HG03095 (cell line): Measurements from ENCODE around the gene TAF5L.
"Not testable (repeated sequence)": the region's sequence is repeated elsewhere in the genome, so short reads cannot be mapped to it uniquely, and the experiment has no call there.

Experiments used
- ATAC-seq: cut with Tn5 transposase; IDR thresholded peaks from one replicate; pipeline ENCODE4 v1.9.1; 2021; ENCODE audit warnings: moderate library complexity; ENCODE audit not compliant: unreplicated experiment

Gene TAF5L

DNA sequence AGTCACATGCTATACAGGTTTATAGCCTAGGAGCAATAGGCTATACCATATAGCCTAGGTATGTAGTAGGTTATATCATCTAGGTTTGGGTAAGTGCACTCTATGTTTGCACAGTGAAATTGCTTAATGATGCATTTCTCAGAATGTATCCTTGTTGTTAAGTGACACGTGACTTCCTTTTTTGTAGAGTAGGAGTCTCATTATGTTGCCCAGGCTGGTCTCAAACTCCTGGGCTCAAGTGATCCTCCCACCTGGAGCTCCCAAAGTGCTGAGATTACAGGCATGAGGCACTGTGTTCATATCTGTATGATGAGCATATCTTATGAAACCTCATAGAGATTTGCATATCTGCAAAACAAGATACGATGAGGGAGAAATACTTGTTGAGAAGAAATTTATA is 53.6 kb downstream of the TAF5L start:
- ATAC-seq: no peak

DNA sequence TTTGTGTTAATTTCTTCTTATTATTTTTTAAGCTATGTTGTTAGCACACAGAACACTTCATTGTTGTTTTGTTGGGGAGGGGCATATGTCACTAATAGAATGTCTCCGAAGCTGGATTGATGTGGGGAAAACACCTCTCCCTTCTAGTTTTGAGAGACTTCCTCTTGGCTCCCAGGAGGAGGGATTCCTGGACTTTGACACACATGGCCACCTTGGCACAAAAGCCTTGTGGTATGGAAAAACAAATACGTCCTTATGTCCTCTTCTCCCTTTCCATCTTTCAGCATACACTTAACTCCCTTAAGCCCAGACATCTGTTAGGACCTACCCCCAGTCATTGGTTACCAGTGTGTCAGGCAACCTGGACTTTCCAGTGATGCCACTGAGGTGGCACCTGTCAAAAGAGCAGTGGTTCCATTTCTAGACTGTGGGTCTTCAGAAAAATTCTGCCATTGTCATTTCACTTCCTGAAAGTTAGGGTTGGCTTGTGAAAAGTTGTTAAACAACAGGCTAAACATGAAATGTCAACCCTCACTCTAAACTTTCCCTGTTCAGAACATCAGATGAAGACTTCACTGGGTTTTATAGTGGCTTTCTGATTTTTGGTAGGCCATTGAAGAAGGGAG is 54.9 kb downstream of the TAF5L start:
- ATAC-seq: no peak

DNA sequence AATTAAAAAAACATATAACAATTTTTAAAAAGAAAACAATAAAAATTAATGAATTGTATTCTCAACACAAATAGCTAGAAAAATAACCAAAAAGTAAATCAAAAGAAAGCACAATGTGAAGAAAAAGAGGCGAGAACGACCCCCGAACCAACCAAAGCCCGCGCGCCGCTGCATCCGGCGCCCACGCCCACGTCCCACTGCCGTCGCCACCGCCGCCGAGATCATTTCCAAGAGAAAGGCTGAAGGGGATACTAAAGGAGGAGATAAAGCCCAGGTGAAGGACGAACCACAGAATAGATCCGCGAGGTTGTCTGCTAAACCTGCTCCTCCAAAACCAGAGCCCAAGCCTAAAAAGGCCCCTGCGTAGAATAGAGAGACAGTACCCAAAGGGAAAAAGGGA is 55.6 kb downstream of the TAF5L start:
- no peak for ATAC-seq

DNA sequence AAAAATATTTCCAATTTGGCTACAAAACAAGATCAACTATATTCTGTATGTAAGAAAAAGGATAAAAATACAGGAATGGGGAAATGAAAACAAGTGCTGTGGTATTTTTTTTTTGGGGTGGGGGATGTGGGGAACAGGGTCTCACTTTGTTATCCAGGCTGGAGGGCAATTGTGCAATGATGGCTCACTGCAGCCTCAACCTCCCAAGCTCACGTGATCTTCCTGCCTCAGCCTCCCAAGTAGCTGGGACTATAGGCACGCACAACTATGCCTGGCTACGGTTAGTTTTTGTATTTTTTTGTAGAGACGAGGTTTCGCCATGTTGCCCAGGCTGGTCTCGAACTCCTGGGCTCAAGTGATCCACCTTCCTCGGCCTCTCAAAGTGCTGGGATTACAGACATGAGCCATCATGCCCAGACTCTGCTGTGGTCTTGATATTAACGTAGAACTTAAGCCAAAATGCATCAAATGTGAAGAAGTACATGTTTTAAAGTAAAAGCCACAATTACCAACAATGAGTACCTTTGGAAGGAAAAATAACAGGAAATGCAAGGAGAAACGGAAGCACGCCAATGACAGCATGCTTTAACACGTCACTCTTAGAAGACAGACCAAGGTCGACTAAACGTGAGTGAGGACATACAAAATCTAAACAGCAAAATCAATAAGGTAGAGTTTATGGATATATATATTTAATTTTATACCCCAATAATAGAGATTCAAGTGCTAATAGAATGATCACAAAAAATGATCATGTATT is 58.6 kb downstream of the TAF5L start:
- no peak for ATAC-seq

DNA sequence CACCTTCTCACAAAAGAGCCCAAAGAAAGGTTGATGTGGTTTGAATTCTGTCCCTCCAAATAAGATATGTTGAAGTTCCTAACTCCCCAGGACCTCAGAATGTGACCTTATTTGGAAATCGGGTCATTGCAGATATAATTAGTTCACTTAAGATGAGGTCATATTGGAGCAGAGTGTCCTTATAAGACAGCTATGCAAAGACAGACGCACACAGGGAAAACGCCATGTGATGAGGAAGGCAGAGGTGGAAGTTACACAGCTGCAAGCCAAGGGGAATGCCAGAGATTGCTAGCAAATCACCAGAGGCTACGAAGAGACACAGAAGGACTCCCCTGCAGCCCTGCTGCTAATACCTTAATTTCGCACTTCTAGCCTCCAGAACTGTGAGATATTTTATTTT is 62.2 kb downstream of the TAF5L start:
- no peak for ATAC-seq

DNA sequence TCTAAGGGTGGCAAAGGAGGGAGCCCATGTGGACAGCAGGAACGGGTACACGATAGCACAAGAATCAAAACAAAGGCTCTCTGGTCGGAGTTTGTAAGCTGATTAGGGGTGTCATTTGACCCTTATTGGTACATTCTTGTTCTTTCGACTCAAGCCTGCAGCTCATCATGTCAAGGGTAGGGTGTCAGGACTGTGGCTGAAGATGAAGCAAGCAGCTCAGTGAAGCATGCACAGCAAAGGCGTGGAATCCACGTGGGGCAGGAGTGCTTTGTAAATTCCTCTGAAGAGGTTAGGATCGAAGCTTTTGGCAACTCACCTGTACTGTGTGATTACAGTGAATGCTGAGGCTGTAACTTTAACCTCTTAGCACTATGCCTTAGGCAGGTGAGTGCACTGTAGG is 62.7 kb downstream of the TAF5L start:
- no peak for ATAC-seq

DNA sequence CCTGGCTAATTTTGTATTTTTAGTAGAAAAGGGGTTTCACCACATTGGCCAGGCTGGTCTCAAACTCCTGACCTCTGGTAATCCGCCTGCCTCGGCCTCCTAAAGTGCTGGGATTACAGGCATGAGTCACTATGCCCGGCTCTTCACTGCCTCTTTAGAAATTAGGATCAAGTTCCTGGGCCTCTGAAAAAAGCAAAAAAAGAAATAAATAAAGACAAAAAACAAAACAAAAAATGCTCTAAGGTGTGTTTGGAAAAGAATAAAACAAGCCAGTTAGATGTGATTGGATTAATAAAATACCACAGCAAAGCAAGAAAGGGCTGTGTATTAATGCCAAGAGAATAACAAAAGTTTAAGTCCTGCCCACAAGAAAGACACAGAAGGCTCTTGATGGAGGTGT is 63.2 kb downstream of the TAF5L start:
- ATAC-seq: no peak

DNA sequence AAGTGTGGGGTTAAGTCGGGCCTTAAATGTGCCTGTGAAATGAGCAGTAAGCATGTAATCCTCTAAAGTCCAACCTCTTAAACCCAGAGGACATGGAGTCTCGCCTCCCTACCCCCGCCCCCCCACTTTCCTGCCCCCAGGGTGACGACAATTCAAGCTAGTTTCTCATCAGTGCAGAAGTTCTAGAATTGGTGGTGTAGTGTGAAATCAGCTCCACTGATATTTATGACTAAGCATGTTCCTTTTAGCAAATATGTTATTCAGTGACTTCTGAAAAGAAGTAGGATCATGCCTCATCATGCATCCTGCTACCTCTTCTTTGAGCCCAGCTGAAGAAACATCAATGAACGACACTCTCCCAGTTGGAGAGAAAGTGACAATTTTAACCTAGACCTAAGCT is 64.8 kb downstream of the TAF5L start:
- no peak for ATAC-seq

DNA sequence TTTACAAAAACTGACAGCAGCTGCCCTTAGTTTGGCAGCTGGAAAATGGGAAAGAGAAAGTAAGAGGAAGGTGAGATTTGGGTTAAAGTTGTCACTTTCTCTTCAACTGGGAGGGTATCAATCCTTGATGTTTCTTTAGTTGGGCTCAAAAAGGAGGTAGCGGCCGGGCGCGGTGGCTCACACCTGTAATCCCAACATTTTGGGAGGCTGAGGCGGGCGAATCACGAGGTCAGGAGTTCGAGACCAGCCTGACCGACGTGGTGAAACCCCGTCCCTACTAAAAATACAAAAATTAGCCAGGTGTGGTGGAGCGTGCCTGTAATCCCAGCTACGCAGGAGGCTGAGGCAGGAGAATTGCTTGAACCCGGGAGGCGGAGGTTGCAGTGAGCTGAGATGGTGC is 65.8 kb downstream of the TAF5L start:
- not testable (repeated sequence) for ATAC-seq

DNA sequence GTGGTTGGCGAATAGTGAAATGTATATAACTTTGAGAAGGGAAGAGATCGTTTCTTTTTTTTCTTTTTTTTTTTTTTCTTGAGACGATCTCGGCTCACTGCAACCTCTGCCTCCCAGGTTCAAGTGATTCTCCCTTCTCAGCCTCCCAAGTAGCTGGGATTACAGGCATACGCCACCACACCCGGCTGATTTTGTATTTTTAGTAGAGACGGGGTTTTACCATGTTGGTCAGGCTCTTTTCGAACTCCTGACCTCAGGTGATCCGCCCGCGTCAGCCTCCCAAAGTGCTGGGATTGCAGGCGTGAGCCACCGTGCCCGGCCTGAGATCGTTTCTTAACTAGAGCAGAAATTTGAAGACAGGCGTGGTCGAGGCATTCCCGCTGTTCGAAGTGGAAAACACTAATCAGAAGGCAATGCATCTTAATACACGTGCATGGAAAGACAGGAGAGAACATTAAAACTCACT is 66.6 kb downstream of the TAF5L start:
- not testable (repeated sequence) for ATAC-seq

DNA sequence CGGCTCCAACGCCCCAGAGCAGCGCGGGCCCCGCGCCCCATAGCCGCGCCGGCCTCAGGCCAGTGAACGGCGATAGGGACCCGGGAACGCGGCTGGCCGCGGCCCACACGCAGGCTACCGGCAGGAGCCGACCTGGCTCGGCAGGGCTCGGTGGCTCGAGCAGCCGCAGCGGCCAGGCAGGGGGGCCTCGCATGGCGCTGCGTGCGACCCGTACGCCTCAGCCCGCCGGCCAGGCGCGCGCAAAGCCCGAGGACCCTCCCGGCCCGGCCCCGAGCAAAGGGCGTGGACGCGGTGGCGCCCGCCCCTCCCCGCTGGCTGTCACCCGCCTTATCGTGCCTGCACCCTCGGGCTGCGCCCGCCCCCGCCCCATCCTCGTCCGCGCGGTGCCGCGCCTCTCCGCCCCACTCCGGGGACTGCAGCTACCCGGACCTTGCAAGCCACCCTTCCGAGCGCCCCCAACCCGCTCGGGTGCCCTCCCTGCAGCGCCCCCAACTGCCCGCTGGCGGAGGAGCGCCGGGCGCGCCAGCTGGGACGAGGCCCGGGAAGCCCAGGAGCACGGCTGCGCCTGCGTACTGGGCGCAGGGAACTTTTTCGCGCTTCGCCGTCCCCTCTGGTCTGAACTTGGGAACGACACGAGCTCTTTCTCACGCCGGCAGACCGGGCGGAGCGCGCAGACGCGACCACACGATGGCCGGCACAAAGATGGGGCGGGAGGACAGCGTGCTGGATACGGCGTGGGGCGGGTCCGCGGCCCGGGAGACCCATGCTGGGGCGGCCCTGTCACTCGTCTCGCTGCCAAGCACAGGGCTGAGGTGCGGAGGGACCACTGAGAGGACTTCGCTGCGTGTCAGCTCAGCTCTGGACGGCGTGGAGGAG is 67.2 kb downstream of the TAF5L start, which contains the start of gene ABCB10:
ABCB10 (minus strand) TSS at position 248 of the 876 bp plus-strand sequence; CDS start at position 193, 55 bp downstream.
- ATAC-seq: peak; percentile 84

DNA sequence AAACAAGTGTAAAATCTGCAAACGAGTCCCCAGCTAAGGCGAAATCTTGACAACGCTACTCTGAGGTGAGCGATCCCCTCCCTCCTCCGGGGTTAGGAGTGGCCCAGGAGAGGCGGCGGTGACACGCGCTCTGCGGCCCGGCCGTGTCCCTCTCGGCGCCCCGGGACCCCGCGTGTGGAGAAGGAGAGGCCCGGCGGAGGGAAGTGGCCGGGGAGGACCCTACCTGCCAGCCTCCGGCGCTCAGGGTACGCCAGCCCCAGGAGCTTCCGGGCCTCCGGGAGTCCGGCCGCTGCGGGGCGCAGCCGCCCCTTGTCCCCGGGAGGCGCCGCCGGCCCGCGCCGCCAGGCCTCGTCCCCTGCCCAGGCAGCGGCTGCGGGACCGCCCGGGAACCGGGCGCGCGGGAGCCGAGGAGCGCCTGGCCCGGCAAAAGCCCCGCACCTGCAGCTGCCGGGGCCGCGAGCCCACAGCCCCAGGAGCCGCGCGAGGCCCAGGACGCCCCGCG is 68.0 kb downstream of the TAF5L start:
- peak; percentile 33 for ATAC-seq

DNA sequence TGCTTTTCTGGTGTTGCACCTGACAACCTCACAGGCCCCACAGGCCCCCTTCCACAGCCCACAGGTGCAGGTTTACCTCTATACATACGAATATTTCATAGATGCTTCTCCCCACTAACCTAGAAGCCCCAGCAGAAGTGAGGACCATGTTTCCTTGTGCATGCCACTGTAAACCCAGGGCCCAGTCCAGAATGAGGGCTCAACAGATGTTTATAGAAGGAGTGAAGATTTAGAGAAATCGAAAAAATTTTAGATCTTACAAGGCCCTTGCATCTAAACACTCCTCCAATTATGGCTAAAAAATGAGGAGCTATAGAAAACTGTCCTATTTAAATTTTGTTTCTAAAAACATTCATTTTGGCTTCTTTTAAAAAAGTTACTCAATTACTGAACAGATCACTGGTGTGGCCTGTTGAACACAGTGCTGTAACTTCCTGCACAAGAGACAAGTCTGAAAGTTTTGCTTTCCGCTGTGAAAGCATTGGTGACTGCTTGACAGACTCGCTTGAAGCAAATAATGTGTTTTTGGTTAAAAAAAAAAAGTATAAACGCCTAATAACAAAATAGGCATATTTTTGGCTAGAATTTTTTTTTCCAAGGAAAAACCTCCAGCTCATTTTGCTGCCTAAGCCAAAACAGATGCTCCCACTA is 68.6 kb downstream of the TAF5L start:
- no peak for ATAC-seq

DNA sequence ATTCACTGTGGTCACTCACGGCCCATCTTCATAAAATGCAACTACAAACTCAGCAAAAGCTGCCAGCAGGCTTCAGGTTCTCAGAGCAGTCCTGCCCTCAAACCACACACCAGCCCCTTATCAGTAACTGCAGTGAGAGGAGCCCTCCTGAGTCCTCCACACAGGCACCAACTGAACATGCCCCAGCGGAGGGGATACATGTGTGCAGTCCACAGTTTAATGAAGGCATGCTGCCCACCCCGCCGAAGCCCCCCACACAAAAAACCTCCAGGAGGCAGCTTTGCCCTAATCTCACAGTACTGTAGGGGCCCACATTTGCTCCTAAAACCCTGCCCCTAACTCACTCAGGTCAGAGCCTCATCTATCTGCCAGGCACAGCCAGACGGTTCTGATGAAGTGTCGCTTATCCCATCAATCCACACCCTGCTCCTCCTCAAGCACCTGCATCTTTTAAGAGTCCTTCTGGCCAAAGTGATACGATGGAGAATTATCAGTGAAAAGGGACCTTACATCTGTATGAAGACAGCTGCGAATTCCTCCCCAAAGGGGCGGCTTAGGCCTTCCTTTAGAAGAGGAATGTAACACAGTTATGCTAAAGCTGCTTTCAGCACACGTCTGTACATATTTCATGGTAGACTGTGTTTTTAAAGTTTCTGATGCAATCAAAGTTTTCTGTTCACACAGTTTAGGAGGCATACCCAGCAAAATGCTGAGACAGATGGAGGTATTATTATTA is 70.9 kb downstream of the TAF5L start:
- ATAC-seq: no peak

DNA sequence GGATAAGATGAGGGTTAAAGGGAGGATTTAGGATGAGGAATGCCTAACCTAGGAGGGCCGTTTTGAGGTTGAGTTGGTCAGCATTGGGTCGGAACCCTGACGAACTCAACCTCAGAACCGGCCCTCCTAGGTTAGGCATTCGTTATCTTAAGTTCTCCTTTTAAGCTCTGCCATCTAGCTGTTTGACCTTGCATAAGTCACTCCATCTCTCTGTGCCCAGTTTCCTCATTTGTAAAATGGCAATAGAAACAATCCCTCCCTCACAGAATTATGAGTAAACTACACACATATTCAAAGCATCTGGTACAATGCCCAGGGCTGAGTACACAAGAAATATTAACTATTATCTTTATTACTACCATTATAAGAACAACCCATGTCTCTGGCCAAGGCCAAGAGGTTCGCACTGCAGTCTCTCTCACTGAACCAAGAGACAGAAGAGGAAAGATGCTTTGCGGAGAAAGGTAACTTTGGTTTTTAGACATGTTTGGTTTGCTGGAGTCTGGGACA is 72.2 kb downstream of the TAF5L start:
- no peak for ATAC-seq

DNA sequence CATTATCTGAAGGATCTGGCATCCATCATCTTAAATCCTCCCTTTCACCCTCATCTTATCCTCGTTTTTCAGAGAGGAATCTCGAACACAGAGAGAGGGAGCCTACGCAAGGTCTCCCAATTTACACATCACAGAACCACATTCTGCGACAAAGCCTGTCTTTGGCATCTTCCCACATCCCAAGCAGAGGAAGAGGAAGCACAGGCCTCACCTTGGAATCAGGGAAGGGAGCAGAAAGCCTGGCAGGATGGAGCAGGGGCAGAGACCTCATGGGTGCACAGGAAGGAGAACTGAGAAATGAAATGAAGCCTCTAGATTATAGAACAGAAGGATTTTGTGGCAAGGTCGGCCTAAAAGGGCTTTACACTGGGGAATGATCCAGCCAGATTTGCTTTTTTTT is 73.2 kb downstream of the TAF5L start:
- ATAC-seq: no peak

DNA sequence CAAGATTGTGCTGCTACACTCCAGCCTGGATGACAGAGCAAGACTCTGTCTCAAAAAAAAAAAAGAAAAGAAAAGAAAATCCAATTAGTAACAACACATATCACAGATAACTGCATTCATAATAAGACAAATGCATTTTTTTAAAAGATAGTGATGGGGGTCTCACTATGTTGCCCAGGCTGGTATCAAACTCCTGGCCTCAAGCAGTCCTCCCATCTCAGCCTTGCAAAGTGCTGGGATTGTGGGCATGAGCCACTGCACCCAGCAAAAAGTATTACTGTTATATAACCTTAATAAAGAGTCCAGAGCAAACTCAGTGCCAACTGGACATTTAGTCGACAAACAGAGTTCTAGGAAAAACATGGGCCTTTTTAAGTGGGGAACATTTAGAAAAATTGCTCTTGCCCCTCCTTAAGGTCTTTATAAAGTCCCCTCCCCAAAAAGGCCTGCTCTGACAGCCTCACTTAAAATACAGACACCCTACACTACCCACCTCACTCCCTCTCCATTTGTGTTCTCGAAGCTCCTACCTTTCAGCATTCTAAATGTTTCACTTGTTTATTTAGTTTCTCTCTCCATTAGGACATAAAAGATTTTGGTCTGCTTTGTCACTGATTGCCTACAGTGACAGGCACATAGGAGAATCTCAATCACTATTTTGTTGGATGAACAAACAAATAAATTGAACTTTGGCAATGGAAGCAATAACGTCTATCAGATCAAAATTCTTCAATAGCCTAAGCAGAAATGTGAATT is 74.9 kb downstream of the TAF5L start:
- ATAC-seq: no peak

DNA sequence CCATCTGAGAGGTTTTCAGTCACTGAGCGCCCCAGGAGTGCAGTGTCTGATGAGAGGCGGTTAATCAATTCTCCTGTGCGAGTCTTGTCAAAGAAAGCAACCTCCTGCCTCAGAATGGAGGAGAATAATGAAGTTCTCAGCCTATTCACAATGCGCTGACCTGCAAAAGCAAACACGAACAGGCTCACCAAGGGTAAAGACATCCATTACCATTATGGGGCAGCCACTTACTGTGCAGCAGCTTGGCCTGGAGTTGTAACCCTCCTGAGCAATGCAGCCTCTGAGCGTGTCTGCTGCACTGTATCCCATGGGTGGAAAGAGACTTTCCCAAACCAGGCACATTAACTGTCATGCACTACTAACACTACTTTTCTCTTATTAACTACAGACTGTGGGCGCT is 78.4 kb downstream of the TAF5L start:
- ATAC-seq: no peak

DNA sequence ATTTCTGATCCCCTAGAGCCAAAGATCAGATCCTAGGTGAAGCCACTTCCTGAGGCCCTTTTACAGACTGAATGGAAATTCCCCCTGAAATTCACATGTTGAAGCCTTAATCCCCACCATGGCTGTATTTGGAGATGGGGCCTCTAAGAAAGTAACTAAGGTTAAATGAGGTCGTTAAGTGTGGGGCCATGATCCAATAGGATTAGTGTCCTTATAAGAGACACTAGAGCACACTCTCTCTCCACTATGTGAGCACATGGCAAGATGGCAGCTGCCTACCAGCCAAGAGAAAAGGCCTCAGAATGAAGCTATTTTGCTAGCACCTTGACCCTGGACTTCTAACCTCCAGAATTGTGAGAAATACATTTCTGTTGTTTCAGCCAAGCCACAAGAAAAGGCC is 81.3 kb downstream of the TAF5L start:
- ATAC-seq: no peak
